Activated CD8-positive, alpha-beta T cell treated with anti-CD3 and anti-CD28 coated beads, Interleukin-2, amount 10 ng/mL, durations not matched to agents 7 days and 5 days (primary cell): ENCODE data around the gene TCF20. TPM values are rescaled to one million over a fixed set of nuclear protein-coding genes. Genes with fewer than 3 reads are reported as not detected.

Experiments used
- ATAC-seq: fragments of 150-1000 bp; cut with Tn5 transposase; one replicate; pipeline ENCODE4 v1.10.0; 2021; ENCODE audit warnings: moderate library complexity
- CTCF ChIA-PET: fragments of 350-600 bp; sonication (Branson Sonifier 250); formaldehyde crosslinking; loops from one replicate; lab custom pipeline; 2021; ENCODE audit warnings: antibody characterized with exemption; lab: Charles Lee
- POLR2A ChIA-PET: fragments of 350-600 bp; sonication (Branson Sonifier 250); formaldehyde crosslinking; loops from one replicate; lab custom pipeline; 2021; ENCODE audit warnings: antibody characterized with exemption; lab: Charles Lee
- DNase-seq: peaks from one replicate; pipeline ENCODE4 v3.0.0-alpha.2; 2020
- H3K27ac Mint-ChIP-seq: one replicate; pipeline ENCODE4 v1.8.0; 2021; ENCODE audit warnings: mild to moderate bottlenecking, mixed read lengths
- H3K27me3 Mint-ChIP-seq: one replicate; pipeline ENCODE4 v1.8.0; 2021; ENCODE audit warnings: low read depth, mixed read lengths
- H3K36me3 Mint-ChIP-seq: one replicate; pipeline ENCODE4 v1.8.0; 2021; ENCODE audit warnings: low read depth, mixed read lengths
- H3K4me1 Mint-ChIP-seq: one replicate; pipeline ENCODE4 v1.8.0; 2021; ENCODE audit warnings: low read depth, mixed read lengths
- H3K4me3 Mint-ChIP-seq: one replicate; pipeline ENCODE4 v1.8.0; 2021; ENCODE audit warnings: mild to moderate bottlenecking, mixed read lengths
- H3K9me3 Mint-ChIP-seq: one replicate; pipeline ENCODE4 v1.8.0; 2022; ENCODE audit warnings: mixed read lengths; ENCODE audit not compliant: insufficient read depth
- total RNA-seq, 2 experiments: library from RNA; stranded (reverse); gene quantifications; one replicate each; pipeline ENCODE4 v1.2.3, GENCODE V29; 2021

The TCF20 gene
- total RNA-seq = 10 to 100 TPM; 75.9 to 80.5 TPM

- ATAC-seq (peak; percentile 82), DNase-seq (peak; percentile 83)
- peak within 1 kb of the TSS; percentile 85 for H3K4me3 Mint-ChIP-seq
- H3K9me3 Mint-ChIP-seq = no peaks in the 10 kb centered on the region
- no peaks in the 10 kb centered on the region for H3K27me3 Mint-ChIP-seq
- CTCF ChIA-PET = interaction anchor here (1.0 to 1.5 kb wide), 2 partner anchors 12 to 16 kb away, joined by 3 read pairs; no protein-coding TSS in a partner anchor
- H3K4me1 Mint-ChIP-seq = peaks cover 25% of the 10 kb centered on the region
- POLR2A ChIA-PET = no interaction called here
- peak within 1 kb of the TSS; percentile 88 for H3K27ac Mint-ChIP-seq
- H3K36me3 Mint-ChIP-seq = peaks cover 16% of the 10 kb centered on the region
These were observed at the start of gene TCF20 for GRCh38 chr22:42270510-42271190. Gene TCF20, minus strand, starts transcription at chr22:42270653. Its CDS starts 55,348 bp downstream, at chr22:42215305.

GRCh38 chr22:42319386-42319785, 48.9 kb upstream of the TCF20 start:
- ATAC-seq (no peak), DNase-seq (no peak)
- CTCF ChIA-PET = no interaction called here
- Mint-ChIP-seq H3K27me3 (no peaks in the 10 kb centered on the region), H3K9me3 (peaks cover 5% of the 10 kb centered on the region), H3K4me3 (no peak overlapping the region), H3K4me1 (peaks cover 20% of the 10 kb centered on the region), H3K27ac (no peak overlapping the region), H3K36me3 (peaks cover 4% of the 10 kb centered on the region)
- POLR2A ChIA-PET = no interaction called here

- Mint-ChIP-seq H3K36me3 (peaks cover 4% of the 10 kb centered on the region), H3K4me1 (peaks cover 20% of the 10 kb centered on the region), H3K27ac (no peak overlapping the region), H3K9me3 (peaks cover 3% of the 10 kb centered on the region), H3K4me3 (no peak overlapping the region), H3K27me3 (no peaks in the 10 kb centered on the region)
- no peak for ATAC-seq
- CTCF ChIA-PET = no interaction called here
- POLR2A ChIA-PET = no interaction called here
- DNase-seq = no peak
These were observed 48.5 kb upstream of the TCF20 start for GRCh38 chr22:42318967-42319366.

- Mint-ChIP-seq H3K27ac (no peak overlapping the region), H3K4me3 (no peak overlapping the region), H3K27me3 (no peaks in the 10 kb centered on the region), H3K36me3 (no peaks in the 10 kb centered on the region), H3K9me3 (no peaks in the 10 kb centered on the region), H3K4me1 (peaks cover 27% of the 10 kb centered on the region)
- DNase-seq = no peak
- ATAC-seq = no peak
- ChIA-PET CTCF (no interaction called here), POLR2A (interaction anchor here (0.6 kb wide), 1 partner anchor 51 kb away, joined by 3 read pairs; no protein-coding TSS in a partner anchor)
These were observed 47.5 kb upstream of the TCF20 start for GRCh38 chr22:42317691-42318547.

GRCh38 chr22:42317008-42317407, 46.6 kb upstream of the TCF20 start:
- DNase-seq = peak; percentile 47
- Mint-ChIP-seq H3K27ac (no peak overlapping the region), H3K27me3 (no peaks in the 10 kb centered on the region), H3K36me3 (no peaks in the 10 kb centered on the region), H3K4me1 (peaks cover 27% of the 10 kb centered on the region), H3K9me3 (no peaks in the 10 kb centered on the region), H3K4me3 (no peak overlapping the region)
- peak; percentile 48 for ATAC-seq
- ChIA-PET POLR2A (interaction anchor here (0.6 kb wide), 1 partner anchor 52 kb away, joined by 3 read pairs; no protein-coding TSS in a partner anchor), CTCF (no interaction called here)

GRCh38 chr22:42315392-42315756, 44.9 kb upstream of the TCF20 start:
- DNase-seq = no peak
- Mint-ChIP-seq H3K27me3 (no peaks in the 10 kb centered on the region), H3K27ac (peak overlapping the region; percentile 82), H3K9me3 (no peaks in the 10 kb centered on the region), H3K4me1 (peaks cover 27% of the 10 kb centered on the region), H3K4me3 (no peak overlapping the region), H3K36me3 (no peaks in the 10 kb centered on the region)
- ChIA-PET POLR2A (no interaction called here), CTCF (interaction anchor here (3.9 kb wide), 1 partner anchor 145 kb away, joined by 17 read pairs; no protein-coding TSS in a partner anchor)
- no peak for ATAC-seq

- no peaks in the 10 kb centered on the region for H3K9me3 Mint-ChIP-seq
- H3K27ac Mint-ChIP-seq = peak overlapping the region; percentile 82
- H3K4me1 Mint-ChIP-seq = peaks cover 27% of the 10 kb centered on the region
- H3K4me3 Mint-ChIP-seq = no peak overlapping the region
- H3K36me3 Mint-ChIP-seq = no peaks in the 10 kb centered on the region
- POLR2A ChIA-PET = no interaction called here
- DNase-seq (no peak), ATAC-seq (no peak)
- H3K27me3 Mint-ChIP-seq = no peaks in the 10 kb centered on the region
- CTCF ChIA-PET = interaction anchor here (3.9 kb wide), 1 partner anchor 144 kb away, joined by 17 read pairs; no protein-coding TSS in a partner anchor
These were observed 44.4 kb upstream of the TCF20 start for GRCh38 chr22:42314709-42315391.

GRCh38 chr22:42313804-42314581, 43.5 kb upstream of the TCF20 start:
- H3K4me1 Mint-ChIP-seq = peaks cover 27% of the 10 kb centered on the region
- no peaks in the 10 kb centered on the region for H3K27me3 Mint-ChIP-seq
- ChIA-PET CTCF (interaction anchor here (1.0 to 3.9 kb wide), 4 partner anchors 17 to 147 kb away, joined by 3 to 17 read pairs (median 4); no protein-coding TSS in a partner anchor), POLR2A (no interaction called here)
- no peaks in the 10 kb centered on the region for H3K9me3 Mint-ChIP-seq
- no peak overlapping the region for H3K4me3 Mint-ChIP-seq
- peak; percentile 49 for DNase-seq
- ATAC-seq = peak; percentile 69
- H3K36me3 Mint-ChIP-seq = no peaks in the 10 kb centered on the region
- peak overlapping the region; percentile 1 for H3K27ac Mint-ChIP-seq

- DNase-seq (no peak), ATAC-seq (no peak)
- CTCF ChIA-PET = interaction anchor here (0.9 to 3.9 kb wide), 5 partner anchors 16 to 146 kb away, joined by 3 to 17 read pairs (median 3); no protein-coding TSS in a partner anchor
- H3K4me1 Mint-ChIP-seq = peaks cover 31% of the 10 kb centered on the region
- POLR2A ChIA-PET = no interaction called here
- H3K4me3 Mint-ChIP-seq = no peak overlapping the region
- no peaks in the 10 kb centered on the region for H3K9me3 Mint-ChIP-seq
- H3K27me3 Mint-ChIP-seq = no peaks in the 10 kb centered on the region
- H3K36me3 Mint-ChIP-seq = no peaks in the 10 kb centered on the region
- H3K27ac Mint-ChIP-seq = no peak overlapping the region
These were observed 42.8 kb upstream of the TCF20 start for GRCh38 chr22:42313204-42313603.

- Mint-ChIP-seq H3K27me3 (no peaks in the 10 kb centered on the region), H3K4me3 (no peak overlapping the region), H3K9me3 (no peaks in the 10 kb centered on the region), H3K36me3 (no peaks in the 10 kb centered on the region), H3K27ac (no peak overlapping the region), H3K4me1 (peaks cover 33% of the 10 kb centered on the region)
- ATAC-seq (no peak), DNase-seq (no peak)
- POLR2A ChIA-PET = interaction anchor here (1.1 kb wide), 2 partner anchors 23 to 136 kb away, joined by 3 read pairs; no protein-coding TSS in a partner anchor
- CTCF ChIA-PET = no interaction called here
These were observed 40.0 kb upstream of the TCF20 start for GRCh38 chr22:42310291-42311015.
